Liver (tissue), 9 donors: Measurements from ENCODE around the gene FIGNL1. TPM values are rescaled to one million over a fixed set of nuclear protein-coding genes. Genes with fewer than 3 reads are reported as not detected.

Source experiments
- DNase-seq: peaks from one replicate; pipeline ENCODE4 v3.0.0-alpha.2; 2017; ENCODE audit warnings: low spot score
- H3K27ac ChIP-seq, 2 donors: one replicate each; pipeline ENCODE4 v1.7.0; 2013; ENCODE audit warnings: inconsistent platforms in 2 of 2, low read length in 2 of 2, control low read depth in 1 of 2, low read depth in 1 of 2, mild to moderate bottlenecking in 1 of 2
- H3K27me3 ChIP-seq, 4 donors: one replicate each; pipeline versions ENCODE4 v1.6.1 to v1.7.0; 2013; ENCODE audit warnings: low read length in 3 of 4, inconsistent platforms in 1 of 4, mild to moderate bottlenecking in 1 of 4, moderate library complexity in 1 of 4; ENCODE audit not compliant: control insufficient read depth in 4 of 4, insufficient read depth in 4 of 4
- H3K36me3 ChIP-seq, 4 donors: one replicate each; pipeline versions ENCODE4 v1.6.1 to v1.7.0; 2013; ENCODE audit warnings: low read length in 3 of 4, mild to moderate bottlenecking in 3 of 4, low read depth in 1 of 4, moderate library complexity in 1 of 4; ENCODE audit not compliant: control insufficient read depth in 4 of 4, insufficient read depth in 3 of 4
- H3K4me1 ChIP-seq, 4 donors: one replicate each; pipeline versions ENCODE4 v1.6.1 to v1.7.0; 2013; ENCODE audit warnings: low read length in 3 of 4, mild to moderate bottlenecking in 3 of 4, moderate library complexity in 1 of 4; ENCODE audit not compliant: control insufficient read depth in 4 of 4, insufficient read depth in 4 of 4
- H3K4me3 ChIP-seq, 3 donors: one replicate each; pipeline versions ENCODE4 v1.6.1 to v1.7.0; 2013; ENCODE audit warnings: low read length in 3 of 3, control low read depth in 1 of 3, low read depth in 1 of 3, mild to moderate bottlenecking in 1 of 3
- H3K9ac ChIP-seq, 2 donors: one replicate each; pipeline ENCODE4 v1.7.0; 2013; ENCODE audit warnings: low read length in 2 of 2, mild to moderate bottlenecking in 2 of 2, moderate library complexity in 2 of 2, control low read depth in 1 of 2, low read depth in 1 of 2
- H3K9me3 ChIP-seq, 4 donors: one replicate each; pipeline versions ENCODE4 v1.6.1 to v1.7.0; 2013; ENCODE audit warnings: low read length in 3 of 4; ENCODE audit not compliant: control insufficient read depth in 4 of 4
- ATF3 ChIP-seq: IDR thresholded peaks from 2 replicates; pipeline ENCODE4 v1.6.1; 2016; ENCODE audit warnings: antibody characterized with exemption
- CTCF ChIP-seq: fragments of 150-350 bp; IDR thresholded peaks from 2 replicates; pipeline ENCODE4 v1.5.1; 2017; ENCODE audit warnings: improper control_type of control experiment, low read depth, low read length; ENCODE audit not compliant: missing input control
- HNF4A ChIP-seq, 2 donors: conservative IDR thresholded peaks; 2 replicates each; pipeline ENCODE4 v1.6.1; 2016; ENCODE audit warnings: antibody characterized with exemption in 2 of 2, mild to moderate bottlenecking in 2 of 2
- HNF4G ChIP-seq: IDR thresholded peaks from 2 replicates; pipeline ENCODE4 v1.6.1; 2016; ENCODE audit warnings: antibody characterized with exemption
- MAX ChIP-seq: IDR thresholded peaks from 2 replicates; pipeline ENCODE4 v1.6.1; 2016; ENCODE audit warnings: antibody characterized with exemption
- RAD21 ChIP-seq, 2 donors: IDR thresholded peaks; 2 replicates each; pipeline ENCODE4 v1.6.1; 2016; ENCODE audit warnings: antibody characterized with exemption in 2 of 2, mild to moderate bottlenecking in 2 of 2
- REST ChIP-seq: IDR thresholded peaks from 2 replicates; pipeline ENCODE4 v1.6.1; 2016; ENCODE audit warnings: antibody characterized with exemption, mild to moderate bottlenecking
- RXRA ChIP-seq, 2 donors: IDR thresholded peaks; 2 replicates each; pipeline ENCODE4 v1.6.1; 2017 to 2018; ENCODE audit warnings: antibody characterized with exemption in 2 of 2, mild to moderate bottlenecking in 1 of 2
- TAF1 ChIP-seq: conservative IDR thresholded peaks from 2 replicates; pipeline ENCODE4 v1.6.1; 2016; ENCODE audit warnings: antibody characterized with exemption, mild to moderate bottlenecking
- WGBS: extraction: QIAGEN DNeasy Blood & Tissue Kit; methylation state at CpG from one replicate; pipeline ENCODE4 v1.1.7; 2013; 5-methylcytosine and 5-hydroxymethylcytosine counted together
- polyA plus RNA-seq, 2 donors: library from polyadenylated mRNA; stranded (reverse) in 1 of 2; unstranded in 1 of 2; fragments of 200-250 nt in 1 of 2; fragments of >200 nt in 1 of 2; fragmentation: Nextera tagmentation in 1 of 2; extraction: Ambion mirVana in 1 of 2; gene quantifications; one replicate each; pipeline versions ENCODE4 v1.2.1 to v1.2.3, GENCODE V29; 2013 to 2015
- total RNA-seq, 2 donors: library from RNA; depleted of rRNA; stranded (reverse); fragments of >200 nt; gene quantifications; one replicate each; pipeline ENCODE4 v1.2.3, GENCODE V29; 2014
- donor health status: healthy.
- donor health status: healthy.
- donor health status: healthy.
- donor health status: healthy.
- donor health status: healthy.

Gene FIGNL1
- total and polyA plus RNA-seq, 4 donors: 1.2 to 13.2 (median 3.3) TPM

GRCh38 chr7:50469181-50469580 is 19.0 kb upstream of the FIGNL1 start:
- Histone ChIP-seq H3K4me3 (no peak overlapping the region), H3K36me3 (peaks cover 0 to under 1% (median 0%) of the 10 kb centered on the region in 4 donors), H3K9ac (no peak overlapping the region), H3K4me1 (peaks cover 0 to 8% (median 1%) of the 10 kb centered on the region in 4 donors), H3K27me3 (no peaks in the 10 kb centered on the region), H3K27ac (no peak overlapping the region), H3K9me3 (no peaks in the 10 kb centered on the region)
- 98% methylated on average over 4 of the region's 4 CpGs for WGBS
- no peak for TF ChIP-seq REST
- no peak for TF ChIP-seq TAF1
- DNase-seq: no peak

- TF ChIP-seq CTCF (peak; percentile 84), RXRA (IDR thresholded peaks at IDR 0.05) (peak in 1 of 2 donors; percentile 29), REST (no peak), MAX (no peak), HNF4A (conservative IDR thresholded peaks at IDR 0.05) (peak; percentile 13 to 49), ATF3 (no peak), TAF1 (no peak), HNF4G (no peak), RAD21 (IDR thresholded peaks at IDR 0.05) (peak; percentile 98 to 99)
- WGBS: 15% methylated on average over 30 of the region's 30 CpGs
- Histone ChIP-seq H3K4me3 (peak overlapping the region in 2 of 3 donors; percentile 12 to 25), H3K9ac (peak overlapping the region in 1 of 2 donors; percentile 24), H3K27me3 (no peaks in the 10 kb centered on the region), H3K4me1 (peaks cover 0 to 6% (median 0%) of the 10 kb centered on the region in 4 donors), H3K36me3 (peaks cover 0 to 7% (median 2%) of the 10 kb centered on the region in 4 donors), H3K27ac (peak overlapping the region in 1 of 2 donors; percentile 2), H3K9me3 (no peaks in the 10 kb centered on the region)
- peak; percentile 78 for DNase-seq
These were observed 17.9 kb upstream of the FIGNL1 start for GRCh38 chr7:50467817-50468610.
